IMR-90 (cell line): ENCODE results near the gene VPS50.

Source experiments
- CTCF ChIP-seq: conservative IDR thresholded peaks from 2 replicates; pipeline ENCODE4 v1.5.1; 2012; ENCODE audit warnings: mild to moderate bottlenecking, low read depth, low read length, improper control_type of control experiment
- SMC3 ChIP-seq: fragments of 150-350 bp; IDR thresholded peaks from 2 replicates; pipeline ENCODE4 v1.6.1; 2016; ENCODE audit warnings: low read depth, mild to moderate bottlenecking, antibody characterized with exemption, low read length, moderate library complexity

GRCh38 chr7:93188870-93189634 is 43.1 kb upstream of the VPS50 start:
- TF ChIP-seq CTCF (no peak), SMC3 (no peak)
